IMR-90 (cell line): ENCODE results near the gene ACAA2. TPM values are rescaled to one million over a fixed set of nuclear protein-coding genes. Genes with fewer than 3 reads are reported as not detected.

Experiments
- ATAC-seq: fragments of 200-7000 bp; cut with Tn5 transposase; 2 replicates; pipeline ENCODE4 v1.9.1; 2020; ENCODE audit warnings: low read depth, mild to moderate bottlenecking, moderate library complexity
- BruUV-seq: library from RNA; stranded (reverse); fragments of 400-500 nt; replicated peaks from 2 replicates; lab custom pipeline; 2021; lab: Mats Ljungman, UMichigan
- CTCF ChIA-PET: fragments of 300-600 bp; formaldehyde crosslinking; extraction: SDS; loops from one replicate; lab custom pipeline; 2021; ENCODE audit warnings: antibody characterized with exemption; lab: Yijun Ruan, JAX
- POLR2A ChIA-PET: fragments of 300-600 bp; sonication (Branson Sonifier 250); formaldehyde crosslinking; loops from one replicate; lab custom pipeline; 2022; ENCODE audit warnings: antibody characterized with exemption; ENCODE audit not compliant: unreplicated experiment; lab: Charles Lee
- DNase-seq: peaks from one replicate; pipeline ENCODE4 v3.0.0; 2013
- H2AFZ ChIP-seq: replicated peaks from 2 replicates; pipeline ENCODE3; 2013; ENCODE audit warnings: low read length, mild to moderate bottlenecking; ENCODE audit not compliant: poor library complexity
- H2AK5ac ChIP-seq: 2 replicates; pipeline ENCODE4 v1.6.1; 2013; ENCODE audit warnings: low read depth, low read length, inconsistent platforms
- H2AK9ac ChIP-seq: replicated peaks from 2 replicates; pipeline ENCODE3; 2013; ENCODE audit warnings: mild to moderate bottlenecking, low read depth, low read length, moderate library complexity; ENCODE audit not compliant: poor library complexity
- H2BK120ac ChIP-seq: 2 replicates; pipeline ENCODE4 v1.6.1; 2013; ENCODE audit warnings: low read depth, low read length, inconsistent platforms
- H2BK15ac ChIP-seq: 3 replicates; pipeline ENCODE4 v1.6.1; 2013; ENCODE audit warnings: low read depth, low read length, inconsistent platforms
- H2BK20ac ChIP-seq: 2 replicates; pipeline ENCODE4 v1.6.1; 2013; ENCODE audit warnings: low read depth, mild to moderate bottlenecking, inconsistent platforms, low read length, moderate library complexity
- H2BK5ac ChIP-seq: 2 replicates; pipeline ENCODE4 v1.6.1; 2013; ENCODE audit warnings: mild to moderate bottlenecking, low read depth, low read length, inconsistent platforms; ENCODE audit not compliant: poor library complexity, severe bottlenecking
- H3K14ac ChIP-seq: replicated peaks from 2 replicates; pipeline ENCODE4 v1.6.1; 2013; ENCODE audit warnings: low read depth, low read length, inconsistent platforms
- H3K18ac ChIP-seq: 2 replicates; pipeline ENCODE4 v1.6.1; 2013; ENCODE audit warnings: low read depth, low read length, control low read depth
- H3K23ac ChIP-seq: 2 replicates; pipeline ENCODE4 v1.6.1; 2013; ENCODE audit warnings: low read depth, low read length, inconsistent platforms
- H3K27ac ChIP-seq: 2 replicates; pipeline ENCODE4 v1.5.1; 2013; ENCODE audit warnings: mild to moderate bottlenecking, control low read depth, low read length; ENCODE audit not compliant: insufficient read depth
- H3K27me3 ChIP-seq: 2 replicates; pipeline ENCODE4 v1.6.1; 2013; ENCODE audit warnings: low read length; ENCODE audit not compliant: control insufficient read depth, insufficient read depth
- H3K36me3 ChIP-seq: 2 replicates; pipeline ENCODE4 v1.6.1; 2013; ENCODE audit warnings: low read length, mixed read lengths; ENCODE audit not compliant: control insufficient read depth, insufficient read depth
- H3K4ac ChIP-seq: 2 replicates; pipeline ENCODE4 v1.6.1; 2013; ENCODE audit warnings: low read depth, low read length, inconsistent platforms
- H3K4me1 ChIP-seq: 2 replicates; pipeline ENCODE4 v1.6.1; 2013; ENCODE audit warnings: low read length, mixed read lengths; ENCODE audit not compliant: control insufficient read depth, insufficient read depth
- H3K4me2 ChIP-seq: 2 replicates; pipeline ENCODE4 v1.6.1; 2013; ENCODE audit warnings: low read depth, mild to moderate bottlenecking, control low read depth, low read length, moderate library complexity
- H3K4me3 ChIP-seq: 2 replicates; pipeline ENCODE4 v1.5.1; 2013; ENCODE audit warnings: low read depth, mild to moderate bottlenecking, control low read depth, low read length, moderate library complexity; ENCODE audit not compliant: insufficient read depth
- H3K56ac ChIP-seq: 2 replicates; pipeline ENCODE4 v1.6.1; 2013; ENCODE audit warnings: low read length, inconsistent platforms; ENCODE audit not compliant: insufficient read depth; ENCODE audit errors: extremely low read depth
- H3K79me1 ChIP-seq, 2 experiments: 2 replicates each; pipeline ENCODE4 v1.6.1; 2013; ENCODE audit warnings: low read length in 2 of 2, inconsistent platforms in 1 of 2, low read depth in 1 of 2
- H3K9ac ChIP-seq: 2 replicates; pipeline ENCODE4 v1.6.1; 2013; ENCODE audit warnings: low read depth, low read length, control low read depth
- H3K9me1 ChIP-seq: 2 replicates; pipeline ENCODE4 v1.6.1; 2013; ENCODE audit warnings: low read length, inconsistent platforms; ENCODE audit not compliant: insufficient read depth
- H3K9me3 ChIP-seq: 2 replicates; pipeline ENCODE4 v1.6.1; 2013; ENCODE audit warnings: low read length; ENCODE audit not compliant: control insufficient read depth, insufficient read depth
- H4K20me1 ChIP-seq: 2 replicates; pipeline ENCODE4 v1.6.1; 2013; ENCODE audit warnings: low read length, inconsistent platforms; ENCODE audit not compliant: insufficient read depth
- H4K5ac ChIP-seq: 2 replicates; pipeline ENCODE4 v1.6.1; 2013; ENCODE audit warnings: mild to moderate bottlenecking, low read depth, low read length, control low read depth
- H4K8ac ChIP-seq, 2 experiments: 2 replicates each; pipeline ENCODE4 v1.6.1; 2013; ENCODE audit warnings: low read depth in 2 of 2, low read length in 2 of 2, control low read depth in 1 of 2, inconsistent platforms in 1 of 2
- H4K91ac ChIP-seq: 2 replicates; pipeline ENCODE4 v1.6.1; 2013; ENCODE audit warnings: low read depth, low read length, inconsistent platforms; ENCODE audit not compliant: insufficient read depth
- BHLHE40 ChIP-seq: fragments of 150-350 bp; IDR thresholded peaks from 2 replicates; pipeline ENCODE4 v1.6.1; 2016; ENCODE audit warnings: mild to moderate bottlenecking, low read depth, low read length
- CHD1 ChIP-seq: IDR thresholded peaks from 2 replicates; pipeline ENCODE4 v1.6.1; 2012; ENCODE audit warnings: low read depth, low read length, improper control_type of control experiment
- FOS ChIP-seq: fragments of 150-350 bp; IDR thresholded peaks from 2 replicates; pipeline ENCODE4 v1.6.1; 2016; ENCODE audit warnings: low read depth, low read length
- MAZ ChIP-seq: IDR thresholded peaks from 2 replicates; pipeline ENCODE4 v1.6.1; 2012; ENCODE audit warnings: low read depth, mild to moderate bottlenecking, low read length, improper control_type of control experiment, moderate library complexity, borderline replicate concordance
- MXI1 ChIP-seq: IDR thresholded peaks from 2 replicates; pipeline ENCODE4 v1.6.1; 2012; ENCODE audit warnings: low read depth, mild to moderate bottlenecking, low read length, moderate library complexity, borderline replicate concordance
- NFE2L2 ChIP-seq: fragments of 150-350 bp; IDR thresholded peaks from 2 replicates; pipeline ENCODE4 v1.6.1; 2016; ENCODE audit warnings: low read depth, mild to moderate bottlenecking, low read length
- POLR2A ChIP-seq: IDR thresholded peaks from 2 replicates; pipeline ENCODE4 v1.6.1; 2012; ENCODE audit warnings: mild to moderate bottlenecking, low read depth, low read length
- RAD21 ChIP-seq: IDR thresholded peaks from 2 replicates; pipeline ENCODE4 v1.6.1; 2012; ENCODE audit warnings: low read length, improper control_type of control experiment
- USF2 ChIP-seq: fragments of 150-350 bp; IDR thresholded peaks from 2 replicates; pipeline ENCODE4 v1.6.1; 2017; ENCODE audit warnings: mild to moderate bottlenecking, antibody characterized with exemption, low read length, low read depth
- WGBS, 2 experiments: methylation state at CpG; one replicate each; pipeline versions ENCODE4 v1.1.5 to v1.1.7; 2013; ENCODE audit warnings: missing lambda C conversion rate in 2 of 2; ENCODE audit not compliant: insufficient read length in 1 of 2; ENCODE audit errors: extremely low coverage in 2 of 2; 5-methylcytosine and 5-hydroxymethylcytosine counted together
- dilution Hi-C: fragments of 300-500 bp; cut with HindIII; formaldehyde crosslinking; loops from one replicate; pipeline ENCODE4 v1.14.3; 2018; ENCODE audit warnings: low sequenced_read_pairs; ENCODE audit not compliant: unreplicated experiment
- in situ Hi-C: fragments of 300-500 bp; cut with MboI; formaldehyde crosslinking; loops from 3 replicates; pipeline ENCODE4 v1.14.3; 2019; ENCODE audit warnings: low sequenced_read_pairs, inconsistent platforms, mixed read lengths
- intact Hi-C: fragments of 100-400 bp; cut with micrococcal nuclease; formaldehyde crosslinking; loops from 2 replicates; pipeline ENCODE4 v1.10.0; 2022
- polyA plus RNA-seq, 3 experiments: library from polyadenylated mRNA; depleted of rRNA; stranded (reverse); fragments of >200 nt; gene quantifications; 2 replicates each; pipeline ENCODE4 v1.2.3, GENCODE V29; 2012; ENCODE audit warnings: low replicate concordance in 1 of 3
- total RNA-seq: library from RNA; depleted of rRNA; stranded (reverse); fragments of >200 nt; gene quantifications from 2 replicates; pipeline ENCODE4 v1.2.3, GENCODE V29; 2012
- TF ChIP-seq, protein P1 (sequence below): conservative IDR thresholded peaks from 2 replicates; pipeline ENCODE4 v1.5.1; 2012; ENCODE audit warnings: mild to moderate bottlenecking, low read depth, low read length, improper control_type of control experiment
- TF ChIP-seq, protein P2 (sequence below): fragments of 150-350 bp; IDR thresholded peaks from 2 replicates; pipeline ENCODE4 v1.6.1; 2016; ENCODE audit warnings: low read depth, mild to moderate bottlenecking, low read length, moderate library complexity, borderline replicate concordance

ACAA2 gene
- total and polyA plus RNA-seq, 2 of the 4 experiments (the other 2 are of a cell fraction): 24.4 to 61.5 TPM

DNA sequence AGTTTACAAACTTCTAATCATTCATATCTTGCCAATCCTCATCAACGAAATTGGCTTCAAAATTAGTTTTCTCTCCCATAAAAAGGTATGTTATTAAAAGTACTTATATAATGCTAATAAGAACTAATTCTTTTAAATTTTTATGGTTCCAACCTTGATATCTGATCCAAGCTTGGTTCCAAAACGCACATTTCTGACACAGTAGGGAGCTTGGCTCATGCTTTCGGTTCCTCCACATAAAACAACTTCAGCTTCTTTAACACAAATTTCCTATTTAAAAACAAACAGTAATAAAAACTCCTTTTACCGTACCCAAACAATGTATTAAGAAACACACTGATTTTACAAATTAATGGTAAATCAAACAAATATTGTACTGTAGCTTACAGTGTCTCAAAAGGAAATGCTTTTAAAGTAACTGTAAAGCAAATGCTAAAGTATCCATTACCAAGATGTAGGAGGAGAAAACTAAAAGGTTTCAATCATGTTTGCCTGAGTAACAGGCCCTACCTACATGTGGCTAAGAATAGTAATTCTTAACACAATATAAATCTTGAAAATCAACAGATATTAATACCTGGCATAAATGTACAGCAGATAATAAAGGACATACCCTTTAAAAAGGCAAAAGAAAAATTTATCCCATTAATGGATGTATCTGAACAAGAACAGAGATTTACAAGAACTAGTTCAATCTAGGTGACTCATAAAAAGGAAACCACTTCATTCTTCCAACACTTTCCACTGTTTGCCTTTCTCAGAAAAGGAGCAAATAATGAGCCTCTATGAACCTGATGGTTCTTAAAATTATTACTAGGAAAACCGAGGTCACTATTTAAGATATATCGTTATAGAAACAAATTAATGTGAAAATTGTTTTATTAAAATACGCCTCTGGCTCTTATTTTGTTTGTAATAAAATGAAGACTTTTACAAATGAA lies 17.5 kb downstream of the ACAA2 start (continued):
- TF ChIP-seq, protein P1, sequence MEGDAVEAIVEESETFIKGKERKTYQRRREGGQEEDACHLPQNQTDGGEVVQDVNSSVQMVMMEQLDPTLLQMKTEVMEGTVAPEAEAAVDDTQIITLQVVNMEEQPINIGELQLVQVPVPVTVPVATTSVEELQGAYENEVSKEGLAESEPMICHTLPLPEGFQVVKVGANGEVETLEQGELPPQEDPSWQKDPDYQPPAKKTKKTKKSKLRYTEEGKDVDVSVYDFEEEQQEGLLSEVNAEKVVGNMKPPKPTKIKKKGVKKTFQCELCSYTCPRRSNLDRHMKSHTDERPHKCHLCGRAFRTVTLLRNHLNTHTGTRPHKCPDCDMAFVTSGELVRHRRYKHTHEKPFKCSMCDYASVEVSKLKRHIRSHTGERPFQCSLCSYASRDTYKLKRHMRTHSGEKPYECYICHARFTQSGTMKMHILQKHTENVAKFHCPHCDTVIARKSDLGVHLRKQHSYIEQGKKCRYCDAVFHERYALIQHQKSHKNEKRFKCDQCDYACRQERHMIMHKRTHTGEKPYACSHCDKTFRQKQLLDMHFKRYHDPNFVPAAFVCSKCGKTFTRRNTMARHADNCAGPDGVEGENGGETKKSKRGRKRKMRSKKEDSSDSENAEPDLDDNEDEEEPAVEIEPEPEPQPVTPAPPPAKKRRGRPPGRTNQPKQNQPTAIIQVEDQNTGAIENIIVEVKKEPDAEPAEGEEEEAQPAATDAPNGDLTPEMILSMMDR: no peak
- no peak for TF ChIP-seq FOS

- CTCF ChIA-PET: interaction anchor here (0.6 kb wide), 1 partner anchor 39 kb away, joined by 7 read pairs; no protein-coding TSS in a partner anchor
- dilution Hi-C loops: no loop called here
- TF ChIP-seq NFE2L2: no peak
- TF ChIP-seq CHD1: no peak
- TF ChIP-seq MAZ: no peak
- no peak for TF ChIP-seq RAD21
- TF ChIP-seq, protein P2, sequence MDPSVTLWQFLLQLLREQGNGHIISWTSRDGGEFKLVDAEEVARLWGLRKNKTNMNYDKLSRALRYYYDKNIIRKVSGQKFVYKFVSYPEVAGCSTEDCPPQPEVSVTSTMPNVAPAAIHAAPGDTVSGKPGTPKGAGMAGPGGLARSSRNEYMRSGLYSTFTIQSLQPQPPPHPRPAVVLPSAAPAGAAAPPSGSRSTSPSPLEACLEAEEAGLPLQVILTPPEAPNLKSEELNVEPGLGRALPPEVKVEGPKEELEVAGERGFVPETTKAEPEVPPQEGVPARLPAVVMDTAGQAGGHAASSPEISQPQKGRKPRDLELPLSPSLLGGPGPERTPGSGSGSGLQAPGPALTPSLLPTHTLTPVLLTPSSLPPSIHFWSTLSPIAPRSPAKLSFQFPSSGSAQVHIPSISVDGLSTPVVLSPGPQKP: no peak
- no peak for TF ChIP-seq USF2
- no peak for TF ChIP-seq POLR2A
- TF ChIP-seq MXI1: no peak
- no peak for TF ChIP-seq BHLHE40
Observed at GRCh38 chr18:49794743-49795142, 18.6 kb downstream of the ACAA2 start.

More at GRCh38 chr18:49794743-49795142, 18.6 kb downstream of the ACAA2 start:
- intact Hi-C loops: no loop called here
- DNase-seq: no peak
- Histone ChIP-seq H3K4me1 (no peaks in the 10 kb centered on the region), H3K4me2 (no peak overlapping the region), H3K4ac (no peak overlapping the region), H3K23ac (no peak overlapping the region), H3K56ac (no peak overlapping the region), H3K9ac (no peak overlapping the region), H3K4me3 (no peak overlapping the region), H3K27ac (no peak overlapping the region), H4K20me1 (no peaks in the 10 kb centered on the region), H2BK120ac (no peak overlapping the region), H2AK9ac (no peak overlapping the region), H3K14ac (no peak overlapping the region), H3K9me3 (no peaks in the 10 kb centered on the region), H2BK15ac (no peak overlapping the region), H3K27me3 (no peaks in the 10 kb centered on the region), H3K79me1 (0 out of 4 replicates have a peak, but pooled peaks cover 0 to 3% of the 10 kb centered on the region in 2 experiments), H4K5ac (no peak overlapping the region), H2BK20ac (no peak overlapping the region), H3K18ac (no peak overlapping the region), H3K9me1 (no peaks in the 10 kb centered on the region), H4K8ac (no peak overlapping the region), H3K36me3 (peaks cover 18% of the 10 kb centered on the region), H2AFZ (no peak overlapping the region), H4K91ac (no peak overlapping the region), H2AK5ac (no peak overlapping the region), H2BK5ac (no peak overlapping the region)
- ATAC-seq: no peak
- in situ Hi-C loops: no loop called here
- BruUV-seq: no TSS peak
- no CpG with 5 or more reads among the region's 3 CpGs for WGBS, 2 experiments
- POLR2A ChIA-PET: no interaction called here
